GM10266 (cell line): ENCODE results near the gene BCL2L13.

Experiments
- DNase-seq: peaks from one replicate; pipeline ENCODE4 v3.0.0; 2012; ENCODE audit errors: extremely low spot score
- TF ChIP-seq, protein P1 (sequence below): IDR thresholded peaks from 2 replicates; pipeline ENCODE4 v1.5.1; 2012; ENCODE audit warnings: mild to moderate bottlenecking, low read depth; ENCODE audit not compliant: control insufficient read depth, insufficient read depth; ENCODE audit errors: missing control alignments

BCL2L13 gene

DNA sequence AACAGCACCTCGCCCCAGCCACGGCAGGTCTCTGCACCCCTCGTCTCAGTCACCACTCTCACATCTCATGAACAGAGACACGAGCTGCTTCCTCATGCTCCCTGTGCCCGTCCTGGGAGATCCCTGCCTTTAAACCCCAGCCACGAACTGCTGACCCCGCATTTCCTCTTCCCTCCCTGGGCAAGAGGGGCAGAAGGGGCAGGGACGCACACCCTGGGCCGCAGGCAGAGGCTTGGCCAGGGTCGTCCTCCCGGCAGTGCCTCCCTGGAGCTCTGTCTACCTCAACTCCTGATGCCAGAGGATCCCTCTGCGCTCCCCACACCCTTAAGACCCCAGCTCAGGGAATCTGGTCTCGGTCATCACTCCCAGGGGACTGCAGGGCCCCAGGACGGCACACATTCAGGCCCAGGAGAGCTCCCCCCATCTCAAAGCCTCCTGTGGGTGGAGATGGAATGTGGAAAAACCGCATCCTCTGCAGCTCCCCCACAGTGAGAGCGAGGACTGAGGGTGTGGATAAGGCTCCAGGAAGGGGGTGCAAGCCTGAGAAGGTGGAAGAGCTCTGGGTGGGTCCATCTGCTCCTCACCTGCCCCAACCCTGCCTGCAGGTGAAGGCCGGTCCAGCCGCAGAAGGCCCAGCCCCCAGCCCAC is 134.5 kb downstream of the BCL2L13 start:
- DNase-seq = no peak
- TF ChIP-seq, protein P1, sequence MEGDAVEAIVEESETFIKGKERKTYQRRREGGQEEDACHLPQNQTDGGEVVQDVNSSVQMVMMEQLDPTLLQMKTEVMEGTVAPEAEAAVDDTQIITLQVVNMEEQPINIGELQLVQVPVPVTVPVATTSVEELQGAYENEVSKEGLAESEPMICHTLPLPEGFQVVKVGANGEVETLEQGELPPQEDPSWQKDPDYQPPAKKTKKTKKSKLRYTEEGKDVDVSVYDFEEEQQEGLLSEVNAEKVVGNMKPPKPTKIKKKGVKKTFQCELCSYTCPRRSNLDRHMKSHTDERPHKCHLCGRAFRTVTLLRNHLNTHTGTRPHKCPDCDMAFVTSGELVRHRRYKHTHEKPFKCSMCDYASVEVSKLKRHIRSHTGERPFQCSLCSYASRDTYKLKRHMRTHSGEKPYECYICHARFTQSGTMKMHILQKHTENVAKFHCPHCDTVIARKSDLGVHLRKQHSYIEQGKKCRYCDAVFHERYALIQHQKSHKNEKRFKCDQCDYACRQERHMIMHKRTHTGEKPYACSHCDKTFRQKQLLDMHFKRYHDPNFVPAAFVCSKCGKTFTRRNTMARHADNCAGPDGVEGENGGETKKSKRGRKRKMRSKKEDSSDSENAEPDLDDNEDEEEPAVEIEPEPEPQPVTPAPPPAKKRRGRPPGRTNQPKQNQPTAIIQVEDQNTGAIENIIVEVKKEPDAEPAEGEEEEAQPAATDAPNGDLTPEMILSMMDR = no peak

DNA sequence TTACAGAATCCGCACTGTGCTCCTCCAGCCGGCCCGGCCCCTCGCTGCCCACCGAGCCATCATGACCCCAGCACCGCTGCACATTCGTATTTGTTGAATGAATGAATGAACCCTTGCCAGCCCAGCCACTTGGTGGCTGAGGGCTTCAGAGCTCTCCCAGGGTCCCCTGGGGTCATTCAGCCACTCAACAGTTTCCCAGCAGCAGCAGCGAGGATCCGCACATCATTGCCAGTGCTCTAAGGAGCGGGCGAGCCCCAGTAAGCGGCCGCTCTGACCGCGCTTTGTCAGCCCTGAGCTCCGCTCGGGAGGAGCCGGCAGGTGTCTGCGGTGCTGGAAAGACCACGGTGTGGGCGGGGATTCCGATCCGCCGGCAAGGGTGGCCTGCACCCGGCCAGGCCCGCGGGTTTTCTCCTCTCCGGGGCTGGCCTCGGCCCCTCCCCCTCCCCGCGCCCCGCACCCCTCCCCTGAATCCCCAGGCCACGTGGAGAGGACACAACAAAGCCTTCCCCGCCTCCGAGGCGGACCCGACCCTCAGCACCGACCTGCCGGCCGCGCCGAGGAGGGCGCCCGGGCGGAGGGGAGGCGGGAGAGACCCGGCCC is 135.1 kb downstream of the BCL2L13 start:
- peak; percentile 71 for DNase-seq
- TF ChIP-seq, protein P1 = no peak

DNA sequence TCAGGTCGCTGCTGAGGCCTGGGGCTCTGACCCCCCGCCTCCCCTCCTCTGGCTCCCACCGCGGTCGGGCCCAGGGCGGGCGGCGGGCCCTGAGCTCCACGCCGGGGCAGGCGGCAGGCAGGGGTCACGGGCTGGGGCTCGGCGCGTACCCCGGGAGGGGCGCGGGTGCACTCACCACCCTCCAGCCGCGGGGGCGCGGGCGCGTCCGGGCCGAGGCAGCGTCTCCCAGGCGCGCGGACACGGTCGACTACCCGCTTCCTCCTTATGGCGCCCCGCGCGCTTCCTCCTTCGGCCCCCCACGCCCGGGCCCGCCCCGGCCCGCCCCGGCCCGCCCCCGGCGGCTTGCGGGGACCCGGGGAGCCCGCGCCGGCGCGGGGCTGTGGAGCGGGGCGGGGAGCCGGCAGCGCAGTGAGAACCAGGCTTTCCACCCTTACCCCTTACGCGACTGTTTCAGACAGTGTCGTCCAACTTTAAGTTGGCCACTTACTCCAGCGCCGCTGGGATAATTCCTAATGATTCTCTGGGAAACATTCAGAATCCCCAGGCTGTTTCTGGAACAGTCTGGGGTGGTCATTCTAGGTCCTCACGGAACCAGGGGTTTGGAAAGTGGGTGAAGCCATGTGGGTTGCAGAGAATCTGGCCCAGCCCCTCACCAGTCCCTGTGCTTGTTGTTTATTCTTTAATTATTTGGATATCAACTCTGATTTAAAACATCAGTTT is 135.8 kb downstream of the BCL2L13 start, which contains the start of gene BID:
Gene BID (minus strand): TSS at position 264 of the 720 bp plus-strand sequence. CDS start 24,353 bp downstream, outside the sequence.
- DNase-seq = peak; percentile 77
- TF ChIP-seq, protein P1 = no peak

DNA sequence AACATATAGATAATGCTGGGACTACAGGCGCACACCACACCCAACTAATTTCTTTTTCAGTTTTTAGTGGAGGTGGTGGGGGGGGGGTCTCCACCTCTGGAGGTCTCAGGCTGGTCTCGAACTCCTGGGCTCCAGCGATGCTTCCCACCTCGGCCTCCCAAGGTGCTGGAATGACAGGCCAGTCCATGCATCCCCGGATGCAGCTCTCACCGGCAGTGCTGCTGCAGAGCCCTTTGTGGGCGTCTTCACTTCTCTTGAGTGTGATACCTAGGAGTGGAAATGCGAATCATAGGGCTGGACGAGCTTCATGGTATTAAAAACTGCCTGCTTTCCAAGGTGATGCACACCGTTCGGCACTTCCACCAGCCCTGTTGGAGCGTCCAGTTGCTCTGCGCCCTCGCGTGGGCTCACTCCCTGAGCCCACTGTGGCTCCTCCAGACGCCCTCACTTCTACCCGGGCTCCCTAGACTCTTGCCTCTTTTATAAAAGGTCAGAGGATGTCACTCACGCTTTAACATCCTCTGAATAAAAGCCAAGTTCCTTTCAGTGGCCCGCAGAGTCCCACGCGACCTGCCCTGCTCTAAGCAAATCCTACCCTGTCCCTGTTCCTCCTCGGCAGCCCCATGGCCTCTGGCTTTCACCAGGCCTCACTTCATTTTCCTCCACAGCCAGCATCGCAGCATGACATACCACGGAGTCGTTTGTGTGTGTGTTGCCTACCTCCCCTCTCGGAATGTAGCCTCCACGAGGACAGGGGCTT is 136.5 kb downstream of the BCL2L13 start:
- TF ChIP-seq, protein P1 = no peak
- DNase-seq = no peak

DNA sequence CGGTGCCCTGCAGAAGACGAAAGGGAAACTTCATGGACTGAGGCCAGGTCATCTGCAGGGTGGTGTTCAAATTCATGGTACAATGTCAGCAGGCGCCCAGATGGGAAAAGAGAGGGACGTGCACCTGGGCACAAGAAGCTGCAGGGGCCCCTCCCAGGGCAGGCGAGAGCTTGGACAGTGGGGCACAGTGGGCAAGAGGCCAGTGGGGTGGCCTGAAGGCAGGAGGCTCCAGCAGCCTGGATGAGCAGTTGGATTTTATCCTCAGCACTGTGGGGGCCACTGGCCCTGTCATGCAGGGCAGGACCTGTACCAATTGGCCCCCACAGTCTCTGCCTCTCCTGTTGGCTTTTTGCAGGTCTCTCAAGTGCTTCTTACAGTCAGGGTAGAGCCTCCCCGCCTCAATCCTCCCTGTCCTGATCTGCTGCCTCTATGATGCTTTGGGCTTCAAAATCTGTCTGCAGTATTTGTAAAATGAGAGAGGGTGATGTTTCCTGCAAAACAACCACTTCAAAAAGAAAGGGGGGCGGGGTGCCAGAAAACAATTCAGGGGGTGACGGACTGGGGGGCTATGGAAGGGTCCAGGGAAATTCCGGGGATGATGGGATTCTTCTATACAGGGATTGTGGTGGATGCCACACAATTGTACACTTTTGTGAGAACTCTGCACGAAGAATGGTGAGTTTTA is 137.4 kb downstream of the BCL2L13 start:
- TF ChIP-seq, protein P1 = no peak
- no peak for DNase-seq

DNA sequence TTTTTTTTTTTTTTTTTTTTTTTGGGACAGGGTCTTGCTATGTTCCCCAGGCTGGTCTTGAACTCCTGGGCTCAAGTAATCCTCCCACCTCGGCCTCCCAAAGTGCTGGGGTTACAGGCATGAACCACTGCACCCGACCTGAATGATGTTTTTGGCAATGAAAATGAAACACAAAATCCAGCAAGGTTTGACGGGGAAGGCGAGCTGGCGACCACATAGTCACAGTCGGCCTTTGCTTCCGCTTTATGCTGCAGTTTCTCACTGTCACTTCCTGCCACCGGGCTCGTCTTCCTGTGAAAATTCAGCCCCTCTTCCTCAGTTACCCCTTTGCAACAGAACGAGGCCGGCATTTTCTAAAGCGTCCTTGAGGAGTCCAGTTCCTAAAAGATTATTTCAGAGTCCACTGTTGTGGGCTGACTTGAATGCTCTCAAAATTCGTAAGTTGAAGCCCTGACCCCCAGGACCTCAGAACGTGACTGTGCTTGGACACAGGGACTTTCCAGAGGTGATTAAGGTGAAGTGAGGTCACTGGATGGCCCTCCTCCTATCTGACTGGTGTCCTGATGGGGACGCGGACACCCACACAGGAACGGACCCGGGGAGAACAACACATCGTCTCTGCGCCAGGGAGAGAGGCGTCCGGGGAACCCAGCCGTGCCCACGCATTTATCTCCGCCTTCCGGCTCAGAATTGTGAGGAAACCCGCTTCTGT is 138.6 kb downstream of the BCL2L13 start:
- peak; percentile 87 for DNase-seq

More for the DNA sequence above, 138.6 kb downstream of the BCL2L13 start:
- TF ChIP-seq, protein P1 = no peak
